Activated CD8-positive, alpha-beta memory T cell treated with anti-CD3 and anti-CD28 coated beads for 24 hours (primary cell): ENCODE measurements around the gene SORCS2.

Experiments
- DNase-seq: peaks from one replicate; pipeline ENCODE4 v3.0.0-alpha.2; 2020

The SORCS2 gene

DNA sequence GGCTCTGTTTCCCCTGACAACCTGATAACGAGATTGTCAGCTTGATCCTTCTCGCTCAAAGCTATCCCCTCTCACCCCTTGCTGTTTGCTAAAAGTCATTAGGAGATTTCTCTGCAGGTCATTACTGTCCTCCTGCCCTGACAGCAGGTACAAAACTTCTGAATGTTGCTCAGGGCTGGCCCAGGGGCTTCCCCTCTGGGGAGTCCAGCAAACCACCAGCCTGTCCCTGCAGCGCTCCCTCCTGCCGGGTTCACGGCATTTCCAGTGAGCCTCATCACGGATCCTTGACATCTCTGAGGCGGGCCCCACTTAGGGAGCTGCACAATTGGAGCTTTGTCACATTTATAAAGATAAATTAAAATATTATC is 5.2 kb upstream of the SORCS2 start:
- no peak for DNase-seq

- DNase-seq = no peak
These were observed 4.6 kb upstream of the SORCS2 start for GRCh38 chr4:7187691-7188090.

- DNase-seq = no peak
These were observed 3.3 kb upstream of the SORCS2 start for GRCh38 chr4:7189066-7189465.

DNA sequence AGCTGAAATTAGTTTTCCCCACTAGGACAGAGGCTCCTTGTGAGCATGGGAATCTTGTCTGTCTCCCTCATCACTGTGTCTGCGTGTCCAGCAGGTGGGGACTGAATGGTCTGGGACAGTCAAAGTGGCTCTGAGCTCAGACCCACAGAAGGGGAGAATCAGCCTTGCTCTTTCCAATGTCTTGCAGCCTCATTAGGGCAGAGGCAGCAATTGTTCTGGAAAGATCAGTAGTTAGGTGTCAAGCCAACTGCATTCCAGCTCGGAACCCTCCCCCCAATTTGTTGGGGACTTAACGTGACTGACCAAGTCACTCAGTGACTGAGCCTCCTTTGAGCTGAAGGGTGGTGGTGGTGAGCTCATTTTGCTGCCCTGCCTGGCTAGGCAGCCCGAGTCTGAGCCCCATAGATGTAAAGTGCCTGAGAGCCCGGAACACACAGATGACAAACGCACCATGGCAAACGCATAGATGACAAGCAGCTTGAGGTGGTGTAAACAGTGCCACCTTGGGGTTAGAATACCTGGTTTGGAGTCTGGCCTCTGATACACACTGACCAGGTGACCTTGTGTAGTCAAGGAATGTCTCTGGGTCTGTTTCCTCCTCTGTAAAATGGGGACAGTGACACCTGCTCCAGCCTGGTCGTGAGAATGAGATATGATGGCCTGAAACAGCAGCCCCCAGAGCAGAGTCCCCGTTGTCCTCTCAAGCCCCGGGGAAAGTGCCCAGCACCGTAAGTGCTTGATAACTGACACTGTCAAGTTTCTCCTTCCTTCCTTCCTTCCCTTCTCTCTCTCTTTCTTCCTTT is 2.7 kb upstream of the SORCS2 start:
- DNase-seq = no peak

DNA sequence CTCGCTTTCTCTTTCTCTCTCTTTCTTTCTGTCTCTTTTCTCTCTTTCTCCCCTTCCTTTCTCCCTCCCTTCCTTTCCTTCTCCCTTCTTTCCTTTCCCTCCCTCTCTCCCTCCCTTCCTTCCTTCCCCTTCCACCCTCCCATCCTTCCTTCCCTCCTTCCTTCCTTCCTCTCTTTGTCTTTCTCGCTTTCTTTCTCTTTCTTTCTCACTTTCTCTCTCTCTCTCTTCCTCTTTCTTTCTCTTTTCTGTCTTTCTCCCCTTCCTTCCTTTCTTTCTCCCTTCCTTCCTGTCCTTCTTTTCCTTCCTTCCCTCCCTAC is 2.1 kb upstream of the SORCS2 start:
- no peak for DNase-seq

GRCh38 chr4:7190691-7191545 is 1.4 kb upstream of the SORCS2 start:
- no peak for DNase-seq

GRCh38 chr4:7191546-7192251 is 639 bp upstream of the SORCS2 start:
- DNase-seq = no peak

DNA sequence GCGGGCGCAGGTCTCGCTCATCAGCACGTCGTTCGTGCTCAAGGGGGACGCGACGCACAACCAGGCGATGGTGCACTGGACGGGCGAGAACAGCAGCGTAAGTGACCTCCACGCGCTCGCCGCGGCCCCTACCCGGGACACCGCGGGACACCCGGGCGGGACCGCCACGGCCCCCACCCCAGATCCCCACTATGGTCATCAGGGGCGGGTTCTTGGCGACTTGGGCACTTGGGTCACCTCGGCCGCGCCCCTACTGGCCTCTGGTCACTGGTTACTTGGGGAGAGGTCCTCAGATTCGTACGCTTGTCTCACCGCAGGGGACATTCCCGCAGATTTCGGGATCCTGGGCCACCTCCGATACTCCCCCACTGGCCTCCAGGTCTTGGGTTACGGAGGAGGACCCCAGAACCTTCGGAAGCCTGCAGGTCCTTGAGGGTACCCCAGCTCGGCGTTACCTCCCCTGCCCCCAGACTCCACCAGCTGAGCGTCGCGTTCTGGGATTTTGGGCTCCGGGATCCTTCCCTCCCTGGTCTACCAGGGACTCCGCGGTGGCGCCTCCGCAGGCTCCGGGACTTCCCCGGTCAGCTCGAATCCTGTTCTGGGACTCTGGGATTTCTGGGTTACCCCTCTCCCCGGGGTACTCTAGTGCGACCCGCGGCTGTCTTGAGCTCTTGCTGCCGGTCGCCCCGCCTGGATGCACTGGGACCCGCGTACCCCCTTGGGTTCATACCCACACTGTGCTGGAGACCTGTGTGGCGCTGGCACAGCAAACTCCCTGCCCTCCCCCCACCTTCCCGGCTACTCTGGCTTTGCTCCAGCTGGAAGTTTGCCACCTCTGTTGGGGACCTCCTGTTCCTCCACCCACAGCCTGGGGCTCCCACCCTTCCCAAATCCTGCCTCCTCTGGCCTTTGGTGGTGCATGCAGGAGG is 956 bp downstream of the SORCS2 start:
- DNase-seq = no peak

GRCh38 chr4:7194251-7195140 is 2.2 kb downstream of the SORCS2 start:
- DNase-seq = peak; percentile 64

DNA sequence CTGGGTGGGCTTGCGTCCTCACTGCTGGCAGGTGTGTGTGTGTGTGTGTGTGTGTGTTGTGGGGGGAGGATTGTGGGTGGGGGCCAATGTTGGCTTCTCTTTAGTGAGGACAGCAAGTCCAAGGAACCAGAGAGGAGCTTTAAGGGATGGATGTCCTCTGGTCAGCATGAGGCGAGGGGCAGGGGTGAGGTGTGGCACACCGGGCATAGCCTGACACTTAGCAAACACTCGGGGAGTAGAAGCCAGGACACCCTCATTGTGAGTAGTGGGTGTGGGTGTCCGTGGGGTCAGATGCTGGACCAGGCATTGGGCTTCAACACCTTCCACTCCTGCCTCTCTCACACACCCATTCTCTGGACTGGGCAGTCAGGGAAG is 2.8 kb downstream of the SORCS2 start:
- DNase-seq = no peak

DNA sequence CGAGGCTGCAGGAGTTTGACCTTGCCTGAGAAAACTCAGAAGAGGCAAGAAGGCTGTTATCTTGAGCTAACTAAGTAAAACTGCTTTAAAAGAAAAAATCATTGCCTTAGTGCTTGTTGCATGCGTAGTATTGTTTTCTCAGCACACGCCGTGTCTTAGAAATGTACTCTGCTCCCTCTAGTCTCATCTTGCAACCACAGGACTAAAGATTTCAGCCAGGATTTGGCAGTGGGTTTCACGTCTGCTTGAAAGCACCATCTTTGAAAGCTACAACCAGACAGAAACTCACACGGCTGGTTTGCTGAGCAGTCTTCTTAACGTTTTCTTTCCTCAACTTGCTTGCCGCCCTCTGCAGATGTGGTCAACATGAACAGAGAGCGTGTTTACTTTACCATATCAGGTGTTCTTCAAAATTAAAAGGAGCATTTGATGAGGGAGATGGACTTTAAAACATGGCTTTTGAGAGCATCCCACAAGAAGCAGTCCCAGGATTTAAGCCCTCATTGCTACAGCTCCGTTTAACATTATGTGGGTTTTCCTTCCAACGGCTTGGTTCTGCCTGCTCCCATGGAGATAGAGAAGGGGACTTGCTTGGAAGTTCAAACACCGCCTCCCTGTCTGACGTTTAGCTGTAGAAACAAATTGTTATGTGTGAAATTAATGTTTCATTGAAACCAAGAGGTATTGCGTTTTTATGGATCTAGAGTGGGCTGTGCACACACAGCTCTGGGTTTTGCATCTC is 3.4 kb downstream of the SORCS2 start:
- no peak for DNase-seq

DNA sequence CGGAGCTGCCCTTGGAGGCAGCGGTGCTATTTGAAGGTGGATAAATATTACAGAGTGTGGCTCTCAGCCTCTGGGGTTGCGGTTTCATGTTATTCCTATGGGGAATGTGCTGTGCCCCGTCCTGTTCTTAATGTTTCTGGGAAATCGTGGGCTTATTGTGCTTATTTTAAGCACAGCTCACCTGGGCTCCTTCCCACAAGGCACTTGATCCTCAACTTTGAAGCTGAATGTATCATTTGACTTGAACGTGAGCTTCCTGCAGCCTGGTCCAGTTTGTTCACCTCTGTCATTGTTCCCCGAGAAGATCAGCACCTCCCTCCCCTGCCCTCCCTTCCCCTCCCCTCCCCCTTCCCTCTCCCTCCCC is 3.9 kb downstream of the SORCS2 start:
- no peak for DNase-seq

- no peak for DNase-seq
These were observed 4.4 kb downstream of the SORCS2 start for GRCh38 chr4:7196736-7197135.

GRCh38 chr4:7197910-7198309 is 5.6 kb downstream of the SORCS2 start:
- no peak for DNase-seq

- no peak for DNase-seq
These were observed 6.2 kb downstream of the SORCS2 start for GRCh38 chr4:7198440-7199128.

- no peak for DNase-seq
These were observed 6.9 kb downstream of the SORCS2 start for GRCh38 chr4:7199129-7199725.

- DNase-seq = no peak
These were observed 7.6 kb downstream of the SORCS2 start for GRCh38 chr4:7199771-7200441.

DNA sequence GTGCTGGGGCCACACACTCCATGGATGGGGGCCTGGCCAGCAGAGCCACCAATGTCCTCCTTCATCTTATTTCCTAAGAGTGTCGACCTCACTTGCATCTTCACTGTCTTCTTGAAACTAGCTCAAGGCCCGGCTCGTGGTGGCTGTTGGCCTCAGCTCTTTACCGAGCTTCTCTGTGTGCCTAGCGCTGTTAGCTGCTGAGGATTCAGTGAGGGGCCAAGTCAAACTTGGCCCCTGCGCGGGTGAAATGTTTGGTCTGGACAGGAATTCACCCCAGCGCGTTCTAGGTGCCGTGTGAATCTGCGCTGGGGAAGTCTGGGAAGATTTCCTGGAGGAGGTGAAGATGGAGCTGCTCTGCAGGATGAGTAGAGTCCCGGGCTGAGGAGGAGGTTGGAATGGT is 8.5 kb downstream of the SORCS2 start:
- DNase-seq = no peak
